Activated T-helper 9 cell treated with anti-CD3 and anti-CD28 coated beads, Interleukin-2, amount 50 U/mL, for 16 hours (primary cell): ENCODE data around the gene SPOP.
"Not testable (repeated sequence)": the region's sequence is repeated elsewhere in the genome, so short reads cannot be mapped to it uniquely, and the experiment has no call there.

ENCODE experiments used
- DNase-seq: peaks from one replicate; pipeline ENCODE4 v3.0.0-alpha.2; 2020; ENCODE audit warnings: low read depth

Gene SPOP

DNA sequence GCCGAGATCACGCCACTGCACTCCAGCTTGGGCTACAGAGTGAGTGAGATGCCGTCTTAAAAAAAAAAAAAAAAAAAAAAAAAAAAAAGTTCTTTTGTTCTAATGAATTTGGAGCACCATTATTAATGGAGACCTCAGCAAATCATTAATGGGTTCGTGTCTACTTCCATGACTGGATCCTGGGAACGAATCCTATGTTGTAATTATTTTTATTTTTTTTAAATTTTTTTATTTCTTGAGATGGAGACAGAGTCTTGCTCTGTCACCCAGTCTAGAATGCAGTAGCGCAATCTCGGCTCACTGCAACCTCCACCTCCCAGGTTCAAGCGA is 30.7 kb downstream of the SPOP start:
- no peak for DNase-seq

DNA sequence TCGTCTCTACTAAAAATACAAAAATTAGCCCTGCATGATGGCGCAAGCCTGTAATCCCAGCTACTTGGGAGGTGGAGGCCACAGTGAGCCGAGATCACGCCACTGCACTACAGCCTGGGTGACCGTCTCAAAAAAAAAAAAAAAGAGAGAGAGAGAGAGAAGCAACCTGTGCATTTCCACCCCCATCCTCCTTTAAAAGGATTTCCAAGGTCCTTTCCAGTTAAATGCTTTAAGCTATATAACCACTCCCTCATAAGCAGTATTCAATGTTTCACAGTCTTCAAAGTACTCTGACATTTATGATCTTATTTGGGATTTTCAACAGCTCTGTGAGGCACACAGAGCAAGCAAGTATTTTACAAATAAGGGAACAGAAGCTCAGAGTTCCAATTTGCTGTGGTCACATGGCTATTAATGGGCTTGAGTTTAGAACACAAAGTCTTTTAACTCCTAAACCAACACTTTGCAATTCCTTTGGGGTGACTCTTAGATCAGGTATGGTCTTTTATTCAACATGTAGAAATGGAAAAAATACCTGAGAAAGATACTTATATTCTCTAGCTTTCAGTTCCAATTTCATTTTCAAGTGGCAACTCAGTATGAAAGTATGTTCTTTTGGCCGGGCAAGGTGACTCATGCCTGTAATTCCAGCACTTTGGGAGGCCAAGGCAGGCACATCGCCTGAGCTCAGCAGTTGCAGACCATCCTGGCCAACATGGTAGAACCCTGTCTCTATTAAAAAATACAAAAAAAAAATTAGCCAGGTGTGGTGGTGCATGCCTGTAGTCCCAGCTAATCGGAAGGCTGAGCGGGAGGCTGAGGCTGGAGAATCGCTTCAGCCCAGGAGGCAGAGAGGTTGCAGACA is 31.3 kb downstream of the SPOP start:
- peak; percentile 13 for DNase-seq

GRCh38 chr17:49646056-49646390 is 31.9 kb downstream of the SPOP start:
- not testable (repeated sequence) for DNase-seq

DNA sequence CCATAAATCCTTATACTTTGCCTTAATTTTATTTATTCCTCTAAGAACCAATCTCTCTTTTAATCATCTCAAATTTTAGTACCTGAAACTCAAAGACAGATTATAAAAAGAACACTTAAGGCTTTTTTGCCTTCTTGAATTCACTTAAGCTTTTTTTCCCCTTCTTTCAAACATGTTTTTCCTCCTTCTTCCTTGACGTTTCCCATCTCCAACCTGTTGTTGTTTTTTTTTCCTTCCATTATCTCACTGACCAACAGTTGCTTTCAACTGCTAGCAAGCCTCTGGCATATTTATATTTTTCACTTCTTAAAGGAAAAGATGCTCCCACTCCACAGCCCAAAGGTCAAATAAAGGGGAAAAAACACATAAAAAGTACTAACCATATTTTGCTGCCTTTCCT is 32.2 kb downstream of the SPOP start:
- no peak for DNase-seq

DNA sequence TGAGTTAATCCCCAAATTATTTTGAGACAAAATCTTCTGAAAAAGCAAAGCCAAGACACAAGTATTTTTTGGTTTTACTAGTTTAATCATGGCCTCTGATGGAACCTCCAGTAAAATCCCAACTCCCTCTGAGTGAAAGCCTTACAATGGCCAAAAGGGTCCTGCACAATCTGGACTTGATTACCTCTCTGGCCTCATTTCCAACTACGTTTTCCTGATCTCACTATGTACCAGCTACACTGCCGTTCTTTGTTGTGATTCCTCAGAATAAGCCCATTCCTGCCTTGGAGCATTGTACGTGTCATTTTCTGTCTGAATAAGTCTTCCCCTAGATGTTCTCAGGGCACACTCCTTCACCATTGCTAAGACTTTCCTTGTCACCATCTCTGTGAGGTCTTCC is 37.3 kb downstream of the SPOP start:
- no peak for DNase-seq

GRCh38 chr17:49638818-49639217 is 39.1 kb downstream of the SPOP start:
- DNase-seq = no peak

DNA sequence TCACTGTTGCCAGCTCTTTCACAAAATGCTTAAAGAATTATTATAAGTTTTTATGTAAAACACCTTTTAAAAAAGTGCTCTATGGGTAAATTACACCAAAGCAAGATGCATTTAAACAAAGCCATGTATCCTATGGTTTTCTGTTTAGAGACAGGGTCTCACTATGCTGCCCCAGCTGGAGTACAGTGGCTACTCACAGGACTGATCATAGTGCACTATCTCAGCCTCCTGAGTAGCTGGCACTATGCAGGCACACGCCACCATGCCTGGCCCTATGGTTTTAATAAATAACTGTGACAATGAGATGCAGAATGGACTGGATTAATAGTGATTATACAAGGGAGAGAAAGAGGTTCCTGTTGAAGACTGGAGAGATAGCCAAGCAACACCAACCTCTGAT is 40.2 kb downstream of the SPOP start:
- no peak for DNase-seq

DNA sequence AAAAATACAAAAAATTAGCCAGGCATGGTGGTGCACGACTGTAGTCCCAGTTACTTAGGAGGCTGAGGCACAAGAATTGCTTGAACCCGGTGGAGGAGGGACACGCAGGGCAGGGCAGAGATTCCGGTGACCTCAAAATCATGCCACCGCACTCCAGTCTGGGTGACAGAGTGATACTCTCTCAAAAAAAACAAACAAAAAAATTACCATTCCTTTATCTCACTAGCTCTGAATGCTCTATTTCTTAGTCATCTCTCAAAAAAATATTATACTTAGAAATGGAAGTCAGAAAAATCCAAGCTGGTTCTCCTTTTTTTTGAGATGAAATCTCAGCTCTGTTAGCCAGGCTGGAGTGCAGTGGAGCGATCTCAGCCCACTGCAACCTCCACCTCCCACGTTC is 40.8 kb downstream of the SPOP start:
- DNase-seq = no peak

GRCh38 chr17:49635121-49635520 is 42.8 kb downstream of the SPOP start:
- no peak for DNase-seq

DNA sequence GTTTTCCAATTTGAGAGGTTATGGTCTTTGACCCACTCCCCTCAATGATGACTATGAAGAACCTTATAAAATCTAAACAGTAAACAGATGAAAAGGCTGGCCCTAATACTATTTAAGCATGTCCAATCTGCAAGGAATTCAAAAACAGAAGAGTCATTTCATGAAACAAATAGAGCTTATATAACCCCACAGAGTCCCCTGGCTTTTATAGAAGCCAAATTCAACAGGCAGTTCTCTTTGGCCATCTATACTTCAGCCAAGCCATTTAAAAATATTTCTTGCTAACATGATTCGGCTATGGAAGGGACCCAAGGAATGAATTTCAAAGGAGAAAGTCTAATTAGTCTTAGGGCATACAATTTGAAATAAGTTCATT is 43.4 kb downstream of the SPOP start:
- DNase-seq = no peak

DNA sequence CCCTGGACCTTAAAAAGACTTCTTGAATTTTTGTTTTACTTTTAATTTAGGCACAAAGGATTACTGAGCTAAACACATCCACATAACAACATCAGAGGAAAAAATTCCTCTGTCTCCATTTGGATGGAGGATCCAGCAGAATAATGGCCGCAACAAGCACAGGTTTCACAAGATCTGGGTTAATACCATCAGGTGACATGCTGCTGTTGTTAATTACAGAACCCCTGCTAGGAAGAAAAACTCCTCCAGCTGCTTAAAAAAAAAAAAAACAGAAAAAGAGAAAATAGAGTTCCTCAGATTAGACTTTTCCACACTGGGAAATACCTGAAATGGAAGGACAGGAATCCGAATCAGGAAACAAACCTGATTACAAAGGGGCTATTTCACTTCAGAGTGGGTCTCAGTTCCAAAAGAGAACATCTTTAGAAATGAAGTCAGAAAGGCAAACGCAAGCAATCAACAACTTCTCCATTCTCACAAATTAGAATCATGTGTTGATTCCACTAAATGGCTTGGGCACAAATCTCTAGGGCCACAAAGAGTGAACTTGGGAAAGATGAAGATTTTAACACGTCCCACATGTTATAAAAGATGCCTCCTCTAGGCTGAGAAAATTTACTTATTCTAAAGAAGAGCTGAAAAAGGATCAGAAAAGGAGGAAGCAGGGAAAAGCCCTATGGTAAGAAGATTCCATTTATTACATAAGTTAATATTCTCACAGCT is 44.0 kb downstream of the SPOP start:
- no peak for DNase-seq

DNA sequence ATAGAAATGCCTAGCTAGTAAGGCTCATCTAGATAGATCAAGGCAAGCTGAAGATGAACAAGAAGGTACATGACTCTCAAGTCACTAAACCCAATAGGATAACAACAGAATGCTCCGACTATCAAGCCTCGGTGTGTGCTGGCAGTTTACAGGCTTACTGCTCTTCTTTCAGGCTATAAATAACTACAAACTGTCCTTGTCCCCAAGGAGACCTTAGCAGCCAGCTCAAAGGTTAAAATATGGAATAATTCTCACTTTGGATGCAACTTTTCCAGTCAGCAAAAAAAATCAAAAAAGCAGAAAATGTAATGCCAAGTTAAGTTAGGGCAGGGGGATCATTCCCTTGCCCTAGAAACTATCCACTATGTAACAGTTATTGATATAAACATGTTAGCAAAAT is 44.6 kb downstream of the SPOP start:
- DNase-seq = no peak

- DNase-seq = no peak
Observed at GRCh38 chr17:49632201-49632600, 45.7 kb downstream of the SPOP start.

- DNase-seq = no peak
Observed at GRCh38 chr17:49631496-49631895, 46.4 kb downstream of the SPOP start.

DNA sequence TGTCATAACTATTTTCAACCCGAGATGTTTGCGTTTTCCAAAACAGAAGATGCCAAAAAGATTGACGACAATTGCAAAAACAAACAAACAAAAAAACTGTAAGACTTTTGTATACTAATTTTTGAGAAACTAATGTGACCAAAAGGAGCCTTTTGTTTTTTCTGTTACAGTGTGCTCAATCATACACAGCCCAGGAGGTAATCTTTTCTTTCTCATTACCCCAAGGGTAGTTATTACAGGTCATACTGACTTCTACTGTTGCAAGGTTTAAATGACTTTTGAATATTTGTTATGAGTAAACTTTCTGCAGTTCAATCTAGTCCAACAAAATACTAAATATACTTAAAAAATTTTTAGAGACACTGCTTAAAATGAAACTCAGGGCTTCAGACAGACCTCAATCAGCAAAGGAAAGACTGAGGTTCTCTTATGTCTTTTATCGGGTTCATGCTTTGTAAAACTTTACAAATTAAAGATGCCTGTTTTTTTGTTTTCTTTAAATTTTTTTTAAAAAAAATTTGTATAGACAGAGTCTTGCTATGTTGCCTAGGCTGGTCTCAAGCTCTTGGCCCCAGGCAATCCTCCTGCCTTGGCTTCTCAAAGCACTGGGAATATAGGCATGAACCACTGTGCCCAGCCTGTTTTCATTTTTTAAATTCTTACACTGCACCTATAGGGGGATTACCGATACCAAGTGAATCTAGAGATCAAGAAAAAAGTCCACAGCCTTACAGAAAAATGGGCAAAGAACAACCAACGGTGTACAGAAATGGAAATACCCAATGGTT is 47.6 kb downstream of the SPOP start:
- DNase-seq = no peak

DNA sequence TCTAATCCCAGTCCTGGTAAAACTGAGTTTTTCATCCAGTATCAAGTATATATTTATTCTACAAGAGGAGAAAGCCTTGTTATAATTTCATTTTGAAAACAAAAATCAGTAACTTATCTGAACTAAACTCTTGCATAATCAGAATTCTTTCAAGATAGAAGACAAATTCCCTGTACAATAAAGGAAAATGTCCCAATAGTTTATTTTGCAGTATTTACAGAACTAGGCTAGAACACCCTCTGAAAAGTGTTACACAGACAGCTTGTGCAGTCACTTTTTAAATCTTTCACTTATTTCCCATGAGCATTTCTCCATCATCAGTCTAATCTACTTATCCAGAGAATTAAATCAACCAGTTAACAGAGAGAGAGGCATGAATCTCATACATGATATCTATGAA is 48.5 kb downstream of the SPOP start:
- no peak for DNase-seq

GRCh38 chr17:49624896-49625295 is 53.0 kb downstream of the SPOP start:
- no peak for DNase-seq

- DNase-seq = no peak
Observed at GRCh38 chr17:49621946-49622529, 55.9 kb downstream of the SPOP start.

GRCh38 chr17:49621420-49621819 is 56.5 kb downstream of the SPOP start:
- DNase-seq = no peak

DNA sequence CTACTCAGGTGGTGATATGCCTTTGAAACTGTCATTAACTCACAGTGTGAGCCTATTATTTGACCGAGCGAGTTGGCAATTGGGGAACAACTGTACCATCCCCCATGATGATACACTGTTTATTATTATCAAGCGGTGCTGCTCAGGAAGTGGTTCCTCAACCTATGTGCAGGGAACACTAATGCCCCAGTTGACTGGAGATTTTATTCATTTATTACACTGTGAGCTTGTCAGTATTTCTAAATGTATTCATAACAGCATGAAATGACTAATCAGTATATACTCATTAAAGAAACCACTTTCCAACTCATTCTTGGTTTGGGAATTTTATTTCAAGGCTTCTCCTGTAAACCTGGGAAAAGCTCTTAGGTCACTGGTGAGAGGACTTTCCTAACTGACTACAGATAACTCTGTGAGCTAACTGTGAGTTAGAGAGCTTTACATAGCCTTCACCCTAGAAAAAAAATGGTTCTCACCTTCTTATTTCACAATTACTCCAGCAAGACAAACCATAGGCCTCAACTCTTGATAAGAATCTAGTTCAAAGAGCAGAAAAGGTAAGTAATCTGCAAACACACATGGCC is 59.8 kb downstream of the SPOP start:
- DNase-seq = no peak

DNA sequence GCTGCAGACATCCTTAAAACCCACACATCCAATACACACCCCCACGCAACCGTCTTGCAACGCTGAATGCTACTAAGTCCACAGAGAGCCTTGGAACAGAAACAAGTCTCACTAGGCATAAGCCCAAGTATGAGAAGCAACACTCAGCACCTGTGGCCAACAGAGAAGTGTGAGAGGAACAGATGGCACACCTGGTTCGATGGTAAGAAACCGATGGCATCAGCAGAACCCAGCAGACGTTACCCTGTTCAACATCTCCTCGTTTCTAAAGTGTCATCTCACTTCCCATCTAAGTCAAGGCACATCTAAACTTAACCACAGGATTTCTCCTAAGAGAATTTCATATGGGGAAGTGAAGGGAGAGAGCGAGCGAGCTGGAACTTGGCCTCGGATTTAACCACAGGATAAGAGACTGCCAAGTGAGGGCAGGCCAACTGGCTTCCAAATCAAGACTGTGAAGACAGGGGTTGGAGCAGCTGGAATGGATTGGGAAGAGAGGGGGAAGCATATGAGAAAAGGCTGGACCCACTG is 61.2 kb downstream of the SPOP start:
- no peak for DNase-seq

GRCh38 chr17:49616086-49616485 is 61.8 kb downstream of the SPOP start:
- DNase-seq = no peak
